ENCODE measurements around the gene CABLES1.
A peak's percentile ranks its signal among the peaks of the same experiment; 100 is the strongest.

The CABLES1 gene

GRCh38 chr18:23133860-23134779, 1.2 kb upstream of the CABLES1 start:
- 0 out of 2 replicates have a peak, but pooled peaks cover 5% of the 10 kb centered on the region for H3K36me3 ChIP-seq (ENCODE audit: control insufficient read depth, insufficient read depth, low read length)
- peaks cover 44% of the 10 kb centered on the region for H3K4me1 ChIP-seq (ENCODE audit: control insufficient read depth, insufficient read depth, low read length)
- H3K9ac ChIP-seq (ENCODE audit: low read depth, low read length) = peak overlapping the region; percentile 71
- peak overlapping the region; percentile 84 for H3K4me3 ChIP-seq (ENCODE audit: low read depth, low read length)
- H3K9me3 ChIP-seq (ENCODE audit: control insufficient read depth, insufficient read depth, low read length) = no peaks in the 10 kb centered on the region
- H3K27ac ChIP-seq (ENCODE audit: low read depth, low read length) = peak overlapping the region; percentile 92
- peaks cover 4% of the 10 kb centered on the region for H3K27me3 ChIP-seq (ENCODE audit: control insufficient read depth, insufficient read depth, low read length)

DNA sequence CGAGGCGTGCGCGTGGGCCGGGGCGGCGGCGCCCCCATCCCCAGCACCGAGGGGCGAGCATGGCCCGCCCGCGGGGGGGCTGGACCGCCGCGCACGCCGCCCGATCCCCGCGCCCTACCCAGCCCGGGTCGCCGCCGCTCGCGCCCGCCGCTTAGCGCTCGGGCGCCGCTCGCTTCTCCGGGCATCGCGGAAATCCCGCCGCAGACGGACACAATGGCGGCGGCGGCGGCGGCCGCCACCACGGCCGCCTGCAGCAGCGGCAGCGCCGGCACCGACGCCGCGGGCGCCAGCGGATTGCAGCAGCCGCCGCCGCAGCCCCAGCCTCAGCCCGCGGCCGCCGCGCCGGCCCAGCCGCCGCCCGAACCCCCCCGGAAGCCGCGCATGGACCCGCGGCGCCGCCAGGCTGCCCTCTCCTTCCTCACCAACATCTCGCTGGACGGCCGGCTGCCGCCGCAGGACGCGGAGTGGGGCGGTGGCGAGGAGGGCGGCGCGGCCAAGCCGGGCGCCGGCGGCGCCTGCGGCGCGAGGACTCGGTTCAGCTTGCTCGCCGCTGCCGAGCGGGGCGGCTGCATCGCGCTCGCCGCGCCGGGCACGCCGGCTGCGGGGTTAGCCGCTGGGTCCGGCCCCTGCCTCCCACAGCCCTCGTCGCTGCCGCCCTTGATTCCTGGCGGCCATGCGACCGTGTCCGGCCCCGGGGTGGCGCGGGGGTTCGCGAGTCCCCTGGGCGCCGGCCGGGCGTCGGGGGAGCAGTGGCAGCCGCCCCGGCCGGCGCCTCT, 453 bp downstream of the CABLES1 start:
- peaks cover 4% of the 10 kb centered on the region for H3K27me3 ChIP-seq (ENCODE audit: control insufficient read depth, insufficient read depth, low read length)
- peak overlapping the region; percentile 79 for H3K9ac ChIP-seq (ENCODE audit: low read depth, low read length)
- H3K27ac ChIP-seq (ENCODE audit: low read depth, low read length) = peak overlapping the region; percentile 27
- H3K4me1 ChIP-seq (ENCODE audit: control insufficient read depth, insufficient read depth, low read length) = peaks cover 41% of the 10 kb centered on the region
- H3K4me3 ChIP-seq (ENCODE audit: low read depth, low read length) = peak overlapping the region; percentile 84
- no peaks in the 10 kb centered on the region for H3K9me3 ChIP-seq (ENCODE audit: control insufficient read depth, insufficient read depth, low read length)
- 0 out of 2 replicates have a peak, but pooled peaks cover 12% of the 10 kb centered on the region for H3K36me3 ChIP-seq (ENCODE audit: control insufficient read depth, insufficient read depth, low read length)

DNA sequence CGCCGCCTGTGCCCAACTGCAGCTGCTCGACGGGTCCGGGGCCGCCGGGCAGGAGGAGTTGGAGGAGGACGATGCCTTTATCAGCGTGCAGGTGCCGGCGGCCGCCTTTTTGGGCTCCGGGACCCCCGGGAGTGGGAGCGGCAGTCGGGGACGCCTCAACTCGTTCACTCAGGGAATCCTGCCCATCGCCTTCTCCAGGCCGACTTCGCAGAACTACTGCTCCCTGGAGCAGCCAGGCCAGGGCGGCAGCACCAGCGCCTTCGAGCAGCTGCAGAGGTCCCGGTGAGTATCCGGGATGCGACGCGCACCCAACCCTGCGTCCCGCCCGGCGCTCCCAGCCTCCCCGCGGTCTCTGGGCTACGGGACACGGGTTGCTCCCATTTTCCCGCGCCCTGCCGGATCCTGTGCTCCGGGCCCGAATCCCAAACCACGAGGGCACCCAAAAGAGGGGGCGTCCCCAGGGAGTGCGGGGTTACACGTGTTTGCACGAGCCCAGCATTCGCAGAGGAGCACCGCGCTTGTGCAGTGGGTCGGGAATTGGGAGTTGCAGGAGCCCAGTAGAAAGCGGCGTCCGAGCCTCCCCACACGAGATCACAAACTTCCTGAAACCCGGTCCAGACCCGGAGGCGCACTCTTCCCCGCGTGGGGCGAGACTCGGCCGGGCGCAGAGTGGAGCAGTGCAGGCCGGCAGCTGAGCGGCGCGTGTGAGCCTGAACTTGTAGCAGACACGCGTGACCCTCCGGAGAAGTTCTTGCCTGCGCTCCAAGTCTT, 1.2 kb downstream of the CABLES1 start:
- Histone ChIP-seq H3K4me3 (ENCODE audit: low read depth, low read length) (peak overlapping the region; percentile 84), H3K36me3 (ENCODE audit: control insufficient read depth, insufficient read depth, low read length) (0 out of 2 replicates have a peak, but pooled peaks cover 12% of the 10 kb centered on the region), H3K9me3 (ENCODE audit: control insufficient read depth, insufficient read depth, low read length) (no peaks in the 10 kb centered on the region), H3K27me3 (ENCODE audit: control insufficient read depth, insufficient read depth, low read length) (peaks cover 4% of the 10 kb centered on the region), H3K9ac (ENCODE audit: low read depth, low read length) (peak overlapping the region; percentile 79), H3K27ac (ENCODE audit: low read depth, low read length) (no peak overlapping the region), H3K4me1 (ENCODE audit: control insufficient read depth, insufficient read depth, low read length) (peaks cover 44% of the 10 kb centered on the region)

GRCh38 chr18:23137097-23137635, 1.9 kb downstream of the CABLES1 start:
- Histone ChIP-seq H3K9me3 (ENCODE audit: control insufficient read depth, insufficient read depth, low read length) (no peaks in the 10 kb centered on the region), H3K27me3 (ENCODE audit: control insufficient read depth, insufficient read depth, low read length) (peaks cover 4% of the 10 kb centered on the region), H3K4me3 (ENCODE audit: low read depth, low read length) (peak overlapping the region; percentile 84), H3K9ac (ENCODE audit: low read depth, low read length) (peak overlapping the region; percentile 79), H3K4me1 (ENCODE audit: control insufficient read depth, insufficient read depth, low read length) (peaks cover 43% of the 10 kb centered on the region), H3K36me3 (ENCODE audit: control insufficient read depth, insufficient read depth, low read length) (peaks cover 13% of the 10 kb centered on the region; the same call in 1 of the 2 replicates), H3K27ac (ENCODE audit: low read depth, low read length) (no peak overlapping the region)

DNA sequence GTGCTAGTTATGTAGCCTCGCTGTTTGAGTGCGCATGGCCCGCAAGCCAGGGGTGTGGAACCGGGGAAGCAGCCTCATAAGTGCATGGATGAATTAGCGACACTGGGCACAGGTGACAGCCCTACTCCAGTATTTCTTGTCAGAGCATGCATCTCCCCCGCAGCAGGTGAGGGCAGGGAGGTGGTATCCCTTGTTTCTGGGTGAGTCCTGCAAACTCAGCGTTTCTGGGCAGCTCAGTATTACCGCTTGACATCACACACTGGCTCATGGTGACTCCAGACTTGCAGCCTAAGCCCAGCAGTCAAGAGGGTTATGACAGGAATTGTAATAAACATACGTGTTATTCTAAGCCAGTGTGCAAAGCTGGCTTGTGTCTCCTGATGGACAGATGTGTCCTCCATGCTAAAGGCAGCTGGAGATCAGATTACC, 2.5 kb downstream of the CABLES1 start:
- Histone ChIP-seq H3K4me3 (ENCODE audit: low read depth, low read length) (peak overlapping the region; percentile 84), H3K4me1 (ENCODE audit: control insufficient read depth, insufficient read depth, low read length) (peaks cover 40% of the 10 kb centered on the region), H3K27me3 (ENCODE audit: control insufficient read depth, insufficient read depth, low read length) (peaks cover 4% of the 10 kb centered on the region)

GRCh38 chr18:23138471-23138870, 3.2 kb downstream of the CABLES1 start:
- Histone ChIP-seq H3K27me3 (ENCODE audit: control insufficient read depth, insufficient read depth, low read length) (peaks cover 4% of the 10 kb centered on the region), H3K4me1 (ENCODE audit: control insufficient read depth, insufficient read depth, low read length) (peaks cover 43% of the 10 kb centered on the region), H3K36me3 (ENCODE audit: control insufficient read depth, insufficient read depth, low read length) (peaks cover 17% of the 10 kb centered on the region; the same call in 1 of the 2 replicates), H3K9ac (ENCODE audit: low read depth, low read length) (no peak overlapping the region), H3K4me3 (ENCODE audit: low read depth, low read length) (no peak overlapping the region; the same call in 1 of the 2 replicates), H3K27ac (ENCODE audit: low read depth, low read length) (no peak overlapping the region), H3K9me3 (ENCODE audit: control insufficient read depth, insufficient read depth, low read length) (no peaks in the 10 kb centered on the region)

More for the DNA sequence above, 2.5 kb downstream of the CABLES1 start:
- Histone ChIP-seq H3K27ac (ENCODE audit: low read depth, low read length) (no peak overlapping the region), H3K9me3 (ENCODE audit: control insufficient read depth, insufficient read depth, low read length) (no peaks in the 10 kb centered on the region), H3K36me3 (ENCODE audit: control insufficient read depth, insufficient read depth, low read length) (peaks cover 17% of the 10 kb centered on the region; the same call in 1 of the 2 replicates), H3K9ac (ENCODE audit: low read depth, low read length) (no peak overlapping the region)

DNA sequence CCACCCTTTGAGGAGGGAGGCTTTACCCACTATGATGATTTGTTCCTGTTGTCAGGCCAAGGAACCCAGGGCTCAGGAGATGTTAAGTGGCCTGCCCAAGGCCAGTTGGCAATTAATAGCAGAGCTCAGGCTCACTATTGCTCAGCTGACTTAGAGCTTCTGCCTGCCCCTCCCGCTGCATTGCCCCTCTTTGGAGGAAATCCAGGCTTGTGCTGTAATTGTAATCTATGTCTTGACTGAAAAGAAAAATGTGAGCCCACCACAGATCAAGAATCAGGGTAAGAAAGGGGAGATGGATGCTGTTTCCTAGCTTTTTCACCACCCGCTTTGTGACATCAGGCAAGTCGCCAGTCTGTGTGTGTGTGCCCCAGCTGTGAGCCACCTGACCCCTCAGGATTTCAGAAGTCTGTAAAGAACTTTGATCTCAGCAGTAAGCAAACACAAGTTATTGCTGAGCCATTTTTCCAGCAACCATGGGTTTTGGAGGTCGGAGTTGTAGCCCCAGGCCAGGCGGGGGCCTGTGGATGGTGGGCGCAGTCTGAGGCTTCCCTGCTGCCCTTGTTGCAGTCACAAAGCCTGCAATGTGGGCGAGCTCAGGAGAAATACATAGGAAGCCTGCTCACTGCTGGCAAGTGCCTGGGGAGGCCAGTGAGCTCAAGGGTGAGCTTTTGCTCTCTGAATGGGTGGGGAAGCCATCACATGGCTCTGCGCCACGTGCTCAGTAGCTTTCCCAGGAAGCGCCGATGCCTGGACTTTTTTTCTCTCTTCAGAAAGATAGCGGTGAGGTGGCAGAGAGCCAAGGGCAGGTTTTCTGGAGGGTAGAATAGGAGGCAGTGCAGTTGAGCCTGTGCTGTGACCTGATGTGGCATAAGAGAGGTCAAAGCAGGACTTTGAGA, 6.1 kb downstream of the CABLES1 start:
- H3K4me3 ChIP-seq (ENCODE audit: low read depth, low read length) = no peak overlapping the region
- H3K27ac ChIP-seq (ENCODE audit: low read depth, low read length) = peak overlapping the region; percentile 29
- H3K9ac ChIP-seq (ENCODE audit: low read depth, low read length) = no peak overlapping the region

DNA sequence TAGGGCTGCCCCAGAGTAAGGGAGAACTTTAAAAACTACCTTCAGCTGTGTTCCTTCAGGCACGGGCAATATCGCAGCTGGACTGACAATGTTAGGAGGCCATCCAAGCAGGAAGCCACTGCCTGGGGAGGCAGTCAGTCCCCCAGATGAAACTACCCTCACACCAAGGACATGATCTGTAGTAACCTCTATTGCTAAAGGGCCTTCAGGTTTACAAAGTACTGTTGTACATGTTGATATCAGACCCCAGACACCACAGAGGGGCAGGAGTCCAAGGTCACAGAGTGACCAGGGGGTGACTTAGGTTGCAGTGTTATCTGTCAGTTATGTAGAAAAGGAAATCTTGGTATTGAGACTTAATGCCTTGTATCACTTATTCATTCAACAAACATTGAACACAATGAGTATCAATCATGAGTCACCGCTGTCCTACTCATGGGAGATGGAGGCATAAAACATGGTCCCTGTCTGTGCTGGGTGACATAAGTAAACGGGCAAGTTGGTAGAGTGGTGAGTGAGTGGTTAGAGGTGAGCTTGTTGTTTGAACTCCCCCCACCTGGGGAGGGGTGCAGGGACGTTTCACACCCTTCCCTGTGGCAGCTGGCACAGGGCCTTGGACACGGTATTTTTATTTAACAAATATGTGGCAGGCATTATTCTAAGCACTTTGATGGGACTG, 7.1 kb downstream of the CABLES1 start:
- Histone ChIP-seq H3K36me3 (ENCODE audit: control insufficient read depth, insufficient read depth, low read length) (peaks cover 17% of the 10 kb centered on the region; the same call in 1 of the 2 replicates), H3K4me1 (ENCODE audit: control insufficient read depth, insufficient read depth, low read length) (peaks cover 34% of the 10 kb centered on the region), H3K4me3 (ENCODE audit: low read depth, low read length) (no peak overlapping the region), H3K27ac (ENCODE audit: low read depth, low read length) (no peak overlapping the region), H3K9me3 (ENCODE audit: control insufficient read depth, insufficient read depth, low read length) (no peaks in the 10 kb centered on the region), H3K27me3 (ENCODE audit: control insufficient read depth, insufficient read depth, low read length) (no peaks in the 10 kb centered on the region), H3K9ac (ENCODE audit: low read depth, low read length) (no peak overlapping the region)

More for the DNA sequence above, 6.1 kb downstream of the CABLES1 start:
- Histone ChIP-seq H3K36me3 (ENCODE audit: control insufficient read depth, insufficient read depth, low read length) (peaks cover 17% of the 10 kb centered on the region; the same call in 1 of the 2 replicates), H3K9me3 (ENCODE audit: control insufficient read depth, insufficient read depth, low read length) (no peaks in the 10 kb centered on the region), H3K27me3 (ENCODE audit: control insufficient read depth, insufficient read depth, low read length) (peaks cover 2% of the 10 kb centered on the region; the same call in 1 of the 2 replicates), H3K4me1 (ENCODE audit: control insufficient read depth, insufficient read depth, low read length) (peaks cover 38% of the 10 kb centered on the region)

All from HUES48 (cell line).